H1 (cell line): ENCODE results near the gene KIF26A.

ENCODE experiments used
- CTCF ChIP-seq, 3 experiments: IDR thresholded peaks; 1 replicate in 2 of 3; 2 replicates in 1 of 3; pipeline versions ENCODE4 v1.5.1 to v1.6.1; 2011; ENCODE audit warnings: low read length in 3 of 3, mild to moderate bottlenecking in 3 of 3, inconsistent platforms in 2 of 3, low read depth in 1 of 3, moderate library complexity in 1 of 3; ENCODE audit not compliant: insufficient read depth in 1 of 3; ENCODE audit errors: control extremely low read depth in 1 of 3
- EZH2 ChIP-seq: fragments of 200-600 bp; sonication (generic); IDR thresholded peaks from 2 replicates; pipeline ENCODE4 v1.7.1; 2012; ENCODE audit warnings: low read depth, mild to moderate bottlenecking, moderate library complexity, low read length, inconsistent platforms; ENCODE audit not compliant: severe bottlenecking
- NANOG ChIP-seq: IDR thresholded peaks from 2 replicates; pipeline ENCODE4 v1.6.1; 2011; ENCODE audit warnings: low read length, low read depth, mild to moderate bottlenecking, inconsistent platforms; ENCODE audit not compliant: insufficient read depth, poor library complexity, severe bottlenecking
- POLR2AphosphoS5 ChIP-seq: IDR thresholded peaks from 2 replicates; pipeline ENCODE4 v1.6.1; 2011; ENCODE audit warnings: low read depth, low read length
- RAD21 ChIP-seq, 2 experiments: IDR thresholded peaks in 1 of 2; conservative IDR thresholded peaks in 1 of 2; 2 replicates each; pipeline ENCODE4 v1.6.1; 2011; ENCODE audit warnings: low read depth in 2 of 2, low read length in 2 of 2, improper control_type of control experiment in 1 of 2, inconsistent platforms in 1 of 2, mild to moderate bottlenecking in 1 of 2, moderate library complexity in 1 of 2
- RFX5 ChIP-seq: IDR thresholded peaks from 2 replicates; pipeline ENCODE4 v1.6.1; 2011; ENCODE audit warnings: low read depth, low read length, improper control_type of control experiment, borderline replicate concordance
- SIX5 ChIP-seq: IDR thresholded peaks from 2 replicates; pipeline ENCODE4 v1.6.1; 2011; ENCODE audit warnings: mild to moderate bottlenecking, low read depth, low read length
- SRF ChIP-seq: IDR thresholded peaks from 2 replicates; pipeline ENCODE4 v1.6.1; 2011; ENCODE audit warnings: mild to moderate bottlenecking, low read depth, low read length, moderate library complexity
- ZNF274 ChIP-seq: IDR thresholded peaks from 2 replicates; pipeline ENCODE4 v1.7.0; 2012; ENCODE audit warnings: low read length, borderline replicate concordance; ENCODE audit errors: extremely low read depth

GRCh38 chr14:104204660-104205149 lies 66.3 kb downstream of the KIF26A start:
- TF ChIP-seq CTCF (IDR thresholded peaks at IDR 0.05; ENCODE audit: control extremely low read depth in 1 of 3, insufficient read depth in 1 of 3, low read depth in 1 of 3, low read length in 3 of 3): no peak
- TF ChIP-seq EZH2: no peak
- no peak for TF ChIP-seq POLR2AphosphoS5
- no peak for TF ChIP-seq SRF
- TF ChIP-seq SIX5: no peak
- TF ChIP-seq RFX5: no peak
- no peak for TF ChIP-seq RAD21 (IDR thresholded peaks at IDR 0.05 in 1 of 2, conservative IDR thresholded peaks at IDR 0.05 in 1 of 2; ENCODE audit: low read depth in 2 of 2, low read length in 2 of 2)
- no peak for TF ChIP-seq ZNF274
- no peak for TF ChIP-seq NANOG
